GM12864 (cell line): Measurements from ENCODE around the gene ATF2.
A peak's percentile ranks its signal among the peaks of the same experiment; 100 is the strongest.

Source experiments
- DNase-seq: peaks from one replicate; pipeline ENCODE4 v3.0.0-alpha.2; 2011; ENCODE audit warnings: low read depth
- H3K4me3 ChIP-seq: 2 replicates; pipeline ENCODE4 v1.5.1; 2011; ENCODE audit warnings: mild to moderate bottlenecking, low read depth, low read length, control low read depth
- CTCF ChIP-seq: IDR thresholded peaks from 2 replicates; pipeline ENCODE4 v1.5.1; 2011; ENCODE audit warnings: low read depth, mild to moderate bottlenecking, moderate library complexity, low read length, control low read depth, inconsistent platforms; ENCODE audit errors: missing control alignments

Gene ATF2

DNA sequence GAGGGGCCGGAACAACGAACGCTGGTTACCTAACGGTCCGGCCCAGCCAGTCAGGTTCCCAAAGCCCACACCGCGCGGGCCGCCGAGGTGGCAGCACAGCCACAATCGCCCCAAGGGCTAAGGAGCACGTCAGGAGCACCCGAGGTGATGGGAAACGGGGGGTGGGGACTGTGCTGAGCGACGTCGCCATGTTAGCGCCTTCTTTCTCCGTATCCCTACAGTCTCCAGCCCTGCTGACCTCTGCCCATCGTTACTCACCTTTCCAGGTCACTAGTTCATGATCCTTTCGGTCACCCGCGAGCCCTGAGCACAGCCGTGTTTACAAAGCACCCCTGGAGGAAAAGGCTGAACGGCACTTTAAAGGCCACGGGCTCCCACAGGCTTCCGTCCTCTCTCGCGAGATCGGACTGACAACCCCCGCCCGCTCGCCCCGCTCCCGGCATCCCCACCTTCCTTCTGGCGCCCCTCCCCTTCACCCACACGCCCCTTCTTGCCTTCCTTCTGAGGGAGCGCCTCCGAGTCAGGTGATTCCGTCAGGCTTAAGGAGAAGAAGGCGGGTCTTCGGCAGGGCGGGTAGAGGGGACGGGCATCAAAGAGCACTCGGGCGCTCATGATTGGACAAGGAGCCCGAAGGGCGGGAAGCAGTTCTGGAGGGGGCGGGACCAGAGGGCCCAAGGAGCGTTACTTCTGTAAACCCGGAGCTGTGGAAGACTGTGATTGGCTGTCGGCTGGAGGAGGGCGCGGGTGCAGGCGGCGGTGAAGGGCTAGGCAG, at the start of gene ATF2:
Gene ATF2 (minus strand): TSS at position 412 of the 772 bp plus-strand sequence. CDS start 31,760 bp downstream, outside the sequence.
- peak; percentile 99 for DNase-seq
- TF ChIP-seq CTCF = no peak
- peak within 1 kb of the TSS; percentile 99 for H3K4me3 ChIP-seq

- H3K4me3 ChIP-seq = no peak overlapping the region
- no peak for TF ChIP-seq CTCF
- no peak for DNase-seq
Observed at GRCh38 chr2:175207741-175208438, 39.9 kb upstream of the ATF2 start.

DNA sequence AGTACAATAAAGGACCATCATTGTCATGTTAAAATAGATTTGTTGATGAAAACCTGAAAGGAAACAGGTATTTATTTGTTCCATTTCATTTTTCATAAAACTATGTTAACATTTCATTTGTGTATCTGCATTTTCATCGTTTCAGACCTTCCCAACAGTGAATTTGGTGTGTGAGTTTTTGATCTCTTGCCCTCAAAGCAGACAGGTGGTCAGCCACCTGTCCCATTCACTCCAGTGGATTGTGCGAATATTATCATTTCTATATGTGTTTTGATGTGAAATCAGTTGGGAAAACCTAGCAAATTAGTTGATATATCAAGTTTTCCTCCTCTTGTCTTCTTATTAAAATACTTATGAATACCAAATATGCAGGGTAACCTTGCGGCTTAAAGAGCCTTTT, 38.9 kb upstream of the ATF2 start:
- no peak for TF ChIP-seq CTCF
- no peak overlapping the region for H3K4me3 ChIP-seq
- no peak for DNase-seq

DNA sequence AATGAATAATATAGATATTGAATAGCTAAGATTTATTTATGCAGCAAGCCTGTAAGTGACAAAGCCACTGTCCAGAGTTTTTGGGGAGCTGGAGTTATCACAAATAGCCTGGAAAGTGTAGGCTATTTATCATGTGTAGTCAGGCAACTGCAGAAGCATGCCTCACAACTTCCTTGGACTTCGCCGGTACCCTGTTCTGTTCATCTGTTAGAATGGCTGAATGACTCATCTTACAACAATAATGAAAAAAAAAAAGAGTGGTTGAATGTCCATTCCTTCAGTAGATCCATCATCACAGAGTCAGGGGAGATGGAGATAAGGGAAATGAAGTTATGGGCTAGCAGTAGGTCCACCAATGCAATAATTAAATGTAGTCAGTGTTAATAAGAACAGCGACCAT, 37.5 kb upstream of the ATF2 start:
- H3K4me3 ChIP-seq = no peak overlapping the region
- no peak for DNase-seq
- TF ChIP-seq CTCF = no peak

DNA sequence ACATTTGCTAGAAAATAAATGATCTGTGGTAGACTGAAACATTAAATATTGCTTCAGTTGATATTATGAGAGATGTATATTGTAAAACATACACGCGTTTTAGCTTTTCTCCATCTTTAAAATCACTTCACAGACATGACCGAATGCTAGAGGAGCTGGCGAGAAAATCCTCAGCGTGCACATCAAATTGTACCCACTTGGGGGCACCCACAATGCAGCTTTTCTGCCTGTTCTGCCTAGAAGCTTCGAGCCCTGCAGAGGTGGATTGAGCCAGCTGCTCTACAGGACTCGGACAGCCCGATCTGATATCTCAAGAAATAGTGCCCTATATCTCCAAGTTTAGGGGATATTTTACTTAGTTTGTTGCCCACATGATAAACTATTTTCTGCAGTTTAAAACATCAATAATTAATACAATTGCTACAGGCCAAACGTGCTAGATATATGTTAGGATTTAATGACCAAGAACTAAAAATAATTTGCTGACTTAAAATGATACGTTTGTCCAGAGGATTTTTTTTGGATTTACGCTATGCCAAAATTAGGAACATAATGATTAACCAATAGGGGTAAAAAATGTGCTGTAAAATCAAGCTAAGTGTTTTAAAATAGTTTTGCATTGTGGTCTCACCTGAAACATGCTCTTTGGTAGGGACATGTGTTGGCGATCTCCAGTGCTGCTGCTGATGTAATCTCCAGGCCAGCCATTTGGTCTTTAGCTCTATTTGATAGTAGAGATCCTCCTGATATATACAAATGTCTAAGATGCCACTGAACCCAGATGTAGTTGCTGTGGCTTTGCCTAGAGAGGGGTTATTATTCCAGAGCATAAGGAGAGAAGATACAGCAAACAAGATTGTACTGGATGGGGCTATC, 35.9 kb upstream of the ATF2 start:
- DNase-seq = no peak
- peak; percentile 62 for TF ChIP-seq CTCF
- no peak overlapping the region for H3K4me3 ChIP-seq

DNA sequence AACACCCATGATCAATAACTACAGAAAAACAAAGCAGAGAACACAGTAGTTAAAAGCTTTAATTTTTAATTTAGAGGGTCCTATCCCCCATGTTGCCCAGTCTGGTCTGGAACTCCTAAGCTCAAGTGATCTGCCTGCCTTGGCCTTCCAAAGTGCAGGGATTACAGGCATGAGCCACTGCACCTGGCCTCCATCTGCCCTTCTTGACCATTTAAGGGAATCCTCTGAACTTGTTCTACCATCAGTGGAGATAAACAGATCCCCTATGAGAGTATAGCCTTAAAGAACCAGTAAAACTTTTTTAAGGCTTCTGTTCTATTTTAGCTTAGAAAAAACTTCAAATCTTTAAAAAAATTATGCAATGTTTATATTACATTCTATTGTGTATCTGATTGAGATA, 27.0 kb upstream of the ATF2 start:
- DNase-seq = no peak
- no peak overlapping the region for H3K4me3 ChIP-seq
- TF ChIP-seq CTCF = no peak
